ENCODE results near the gene DIP2A.

The DIP2A gene

GRCh38 chr21:46504666-46505065 is 46.0 kb downstream of the DIP2A start:
- no peak for DNase-seq (ENCODE audit: low read depth)
- TF ChIP-seq POLR2A (IDR thresholded peaks at IDR 0.05; ENCODE audit: extremely low read depth, insufficient read length) (no peak), MAX (IDR thresholded peaks at IDR 0.05; ENCODE audit: low read depth, low read length) (no peak), MYC (IDR thresholded peaks at IDR 0.05; ENCODE audit: low read depth, low read length) (no peak)
- H3K4me3 ChIP-seq (ENCODE audit: low read depth, low read length): no peak overlapping the region

DNA sequence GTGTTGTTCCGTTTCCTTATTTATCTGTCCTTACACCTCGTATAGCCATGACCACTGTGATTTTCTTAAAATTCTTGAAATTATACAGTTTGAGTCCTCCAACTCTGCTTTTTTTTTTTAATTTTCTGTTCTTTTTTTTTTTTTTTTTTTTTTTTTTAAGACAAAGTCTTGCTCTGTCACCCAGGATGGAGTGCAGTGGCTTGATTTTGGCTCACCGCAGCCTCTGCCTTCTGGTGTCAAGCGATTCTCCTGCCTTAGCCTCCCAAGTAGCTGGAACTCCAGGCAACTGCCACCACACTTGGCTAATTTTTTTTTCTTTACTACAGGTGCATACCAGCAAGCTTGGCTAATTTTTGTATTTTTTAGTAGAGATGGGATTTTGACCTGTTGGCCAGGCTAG is 48.9 kb downstream of the DIP2A start:
- no peak for DNase-seq (ENCODE audit: low read depth)
- no peak for TF ChIP-seq MYC (IDR thresholded peaks at IDR 0.05; ENCODE audit: low read depth, low read length)
- TF ChIP-seq CTCF (IDR thresholded peaks at IDR 0.05; ENCODE audit: low read depth, low read length): no peak
- TF ChIP-seq MAX (IDR thresholded peaks at IDR 0.05; ENCODE audit: low read depth, low read length): no peak
- no peak for TF ChIP-seq POLR2A (IDR thresholded peaks at IDR 0.05; ENCODE audit: extremely low read depth, insufficient read length)
- H3K4me3 ChIP-seq (ENCODE audit: low read depth, low read length): no peak overlapping the region

- no peak overlapping the region for H3K4me3 ChIP-seq (ENCODE audit: low read depth, low read length)
- DNase-seq (ENCODE audit: low read depth): no peak
- TF ChIP-seq MYC (IDR thresholded peaks at IDR 0.05; ENCODE audit: low read depth, low read length) (no peak), CTCF (IDR thresholded peaks at IDR 0.05; ENCODE audit: low read depth, low read length) (no peak), POLR2A (IDR thresholded peaks at IDR 0.05; ENCODE audit: extremely low read depth, insufficient read length) (no peak), MAX (IDR thresholded peaks at IDR 0.05; ENCODE audit: low read depth, low read length) (no peak)
These were observed 51.2 kb downstream of the DIP2A start for GRCh38 chr21:46509741-46510502.

- no peak overlapping the region for H3K4me3 ChIP-seq (ENCODE audit: low read depth, low read length)
- no peak for TF ChIP-seq POLR2A (IDR thresholded peaks at IDR 0.05; ENCODE audit: extremely low read depth, insufficient read length)
- no peak for TF ChIP-seq MAX (IDR thresholded peaks at IDR 0.05; ENCODE audit: low read depth, low read length)
- no peak for TF ChIP-seq CTCF (IDR thresholded peaks at IDR 0.05; ENCODE audit: low read depth, low read length)
- no peak for TF ChIP-seq MYC (IDR thresholded peaks at IDR 0.05; ENCODE audit: low read depth, low read length)
- peak; percentile 49 for DNase-seq (ENCODE audit: low read depth)
These were observed 56.4 kb downstream of the DIP2A start for GRCh38 chr21:46515109-46515508.

GRCh38 chr21:46516068-46516467 is 57.4 kb downstream of the DIP2A start:
- TF ChIP-seq MAX (IDR thresholded peaks at IDR 0.05; ENCODE audit: low read depth, low read length) (no peak), CTCF (IDR thresholded peaks at IDR 0.05; ENCODE audit: low read depth, low read length) (no peak), MYC (IDR thresholded peaks at IDR 0.05; ENCODE audit: low read depth, low read length) (no peak), POLR2A (IDR thresholded peaks at IDR 0.05; ENCODE audit: extremely low read depth, insufficient read length) (no peak)
- no peak overlapping the region for H3K4me3 ChIP-seq (ENCODE audit: low read depth, low read length)
- DNase-seq (ENCODE audit: low read depth): no peak

GRCh38 chr21:46517361-46517760 is 58.7 kb downstream of the DIP2A start:
- no peak for DNase-seq (ENCODE audit: low read depth)
- no peak overlapping the region for H3K4me3 ChIP-seq (ENCODE audit: low read depth, low read length)
- no peak for TF ChIP-seq POLR2A (IDR thresholded peaks at IDR 0.05; ENCODE audit: extremely low read depth, insufficient read length)
- no peak for TF ChIP-seq MYC (IDR thresholded peaks at IDR 0.05; ENCODE audit: low read depth, low read length)
- no peak for TF ChIP-seq CTCF (IDR thresholded peaks at IDR 0.05; ENCODE audit: low read depth, low read length)
- TF ChIP-seq MAX (IDR thresholded peaks at IDR 0.05; ENCODE audit: low read depth, low read length): no peak

Data from NB4 (cell line).